GM18858 (cell line): ENCODE data around the gene SLC35E2B.
"Not testable (repeated sequence)": the region's sequence is repeated elsewhere in the genome, so short reads cannot be mapped to it uniquely, and the experiment has no call there.

Experiments
- ATAC-seq: cut with Tn5 transposase; IDR thresholded peaks from one replicate; pipeline ENCODE4 v1.9.1; 2021; ENCODE audit not compliant: unreplicated experiment

Gene SLC35E2B

GRCh38 chr1:1704284-1704957 is 11.8 kb upstream of the SLC35E2B start:
- ATAC-seq = not testable (repeated sequence)

GRCh38 chr1:1703796-1704195 is 11.2 kb upstream of the SLC35E2B start:
- ATAC-seq = no peak

GRCh38 chr1:1702506-1702905 is 9.9 kb upstream of the SLC35E2B start:
- ATAC-seq = not testable (repeated sequence)

- not testable (repeated sequence) for ATAC-seq
Measured at GRCh38 chr1:1700557-1700956, 8.0 kb upstream of the SLC35E2B start.

GRCh38 chr1:1700067-1700466 is 7.5 kb upstream of the SLC35E2B start:
- ATAC-seq = not testable (repeated sequence)

GRCh38 chr1:1699061-1699460 is 6.5 kb upstream of the SLC35E2B start:
- not testable (repeated sequence) for ATAC-seq

GRCh38 chr1:1697358-1698183 is 5.0 kb upstream of the SLC35E2B start:
- ATAC-seq = not testable (repeated sequence)

- not testable (repeated sequence) for ATAC-seq
Measured at GRCh38 chr1:1696431-1697357, 4.1 kb upstream of the SLC35E2B start.

GRCh38 chr1:1692324-1692713 is 276 bp downstream of the SLC35E2B start:
- peak; percentile 28 for ATAC-seq

GRCh38 chr1:1691443-1691842 is 1.2 kb downstream of the SLC35E2B start:
- not testable (repeated sequence) for ATAC-seq

- not testable (repeated sequence) for ATAC-seq
Measured at GRCh38 chr1:1689526-1689925, 3.1 kb downstream of the SLC35E2B start.

GRCh38 chr1:1687846-1688245 is 4.7 kb downstream of the SLC35E2B start:
- no peak for ATAC-seq

- ATAC-seq = no peak
Measured at GRCh38 chr1:1684031-1684681, 8.4 kb downstream of the SLC35E2B start.

- no peak for ATAC-seq
Measured at GRCh38 chr1:1683104-1683905, 9.3 kb downstream of the SLC35E2B start.

- no peak for ATAC-seq
Measured at GRCh38 chr1:1680912-1681273, 11.7 kb downstream of the SLC35E2B start.

GRCh38 chr1:1680031-1680911 is 12.3 kb downstream of the SLC35E2B start:
- ATAC-seq = no peak

- no peak for ATAC-seq
Measured at GRCh38 chr1:1678581-1679380, 13.8 kb downstream of the SLC35E2B start.
